ENCODE measurements around the gene SLC52A1.

Gene SLC52A1

GRCh38 chr17:4998027-4998731 is 37.0 kb downstream of the SLC52A1 start:
- H3K27ac ChIP-seq = peak overlapping the region; percentile 68
- TF ChIP-seq, protein P1, sequence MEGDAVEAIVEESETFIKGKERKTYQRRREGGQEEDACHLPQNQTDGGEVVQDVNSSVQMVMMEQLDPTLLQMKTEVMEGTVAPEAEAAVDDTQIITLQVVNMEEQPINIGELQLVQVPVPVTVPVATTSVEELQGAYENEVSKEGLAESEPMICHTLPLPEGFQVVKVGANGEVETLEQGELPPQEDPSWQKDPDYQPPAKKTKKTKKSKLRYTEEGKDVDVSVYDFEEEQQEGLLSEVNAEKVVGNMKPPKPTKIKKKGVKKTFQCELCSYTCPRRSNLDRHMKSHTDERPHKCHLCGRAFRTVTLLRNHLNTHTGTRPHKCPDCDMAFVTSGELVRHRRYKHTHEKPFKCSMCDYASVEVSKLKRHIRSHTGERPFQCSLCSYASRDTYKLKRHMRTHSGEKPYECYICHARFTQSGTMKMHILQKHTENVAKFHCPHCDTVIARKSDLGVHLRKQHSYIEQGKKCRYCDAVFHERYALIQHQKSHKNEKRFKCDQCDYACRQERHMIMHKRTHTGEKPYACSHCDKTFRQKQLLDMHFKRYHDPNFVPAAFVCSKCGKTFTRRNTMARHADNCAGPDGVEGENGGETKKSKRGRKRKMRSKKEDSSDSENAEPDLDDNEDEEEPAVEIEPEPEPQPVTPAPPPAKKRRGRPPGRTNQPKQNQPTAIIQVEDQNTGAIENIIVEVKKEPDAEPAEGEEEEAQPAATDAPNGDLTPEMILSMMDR (conservative IDR thresholded peaks at IDR 0.05) = no peak

DNA sequence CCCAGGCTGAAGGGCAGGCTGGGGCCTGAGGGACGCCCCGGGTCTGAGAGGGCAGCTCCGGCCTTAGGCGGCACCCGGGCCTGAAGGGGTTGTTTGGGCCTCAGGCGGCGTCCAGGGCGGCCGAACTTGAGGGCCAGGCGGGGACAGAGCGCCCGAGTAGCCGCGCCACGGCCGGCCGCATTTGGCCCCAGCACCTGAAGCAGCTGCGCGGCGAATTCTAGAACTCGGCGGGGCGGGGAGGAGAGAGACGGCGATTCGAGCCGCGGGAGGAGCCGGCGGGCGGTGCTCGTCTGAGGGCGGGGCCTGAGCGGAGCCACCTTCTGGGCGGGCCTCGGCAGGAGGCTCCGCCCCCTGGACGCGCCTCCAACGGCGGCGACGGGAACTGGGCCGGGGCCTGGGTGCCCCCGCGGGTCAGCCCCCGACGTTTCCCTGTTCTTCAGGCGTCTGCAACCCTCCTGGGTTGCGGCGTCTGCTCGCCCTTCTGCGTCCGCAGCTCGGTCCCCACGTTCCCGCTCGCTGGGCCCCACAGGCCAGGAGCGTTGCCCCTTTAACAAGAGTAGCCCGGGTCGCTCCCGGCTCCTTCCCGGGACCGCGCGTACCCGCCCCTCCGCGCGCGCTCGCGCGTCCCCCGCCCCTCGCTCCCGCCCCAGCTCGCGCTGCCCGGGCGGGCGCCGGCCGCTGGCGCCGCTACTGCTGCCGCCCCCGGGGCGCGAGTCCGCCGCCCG is 37.8 kb downstream of the SLC52A1 start, which contains the start of the genes INCA1 and KIF1C:
TSS of gene INCA1 (minus strand) at position 221 of the 725 bp plus-strand sequence. CDS start 3,085 bp downstream, outside the sequence.
TSS of gene KIF1C (plus strand) at position 649 of the 725 bp plus-strand sequence. CDS start 2,297 bp downstream, outside the sequence.
- TF ChIP-seq, protein P1 (conservative IDR thresholded peaks at IDR 0.05) = no peak
- peak within 1 kb of the TSS; percentile 68 for H3K27ac ChIP-seq

DNA sequence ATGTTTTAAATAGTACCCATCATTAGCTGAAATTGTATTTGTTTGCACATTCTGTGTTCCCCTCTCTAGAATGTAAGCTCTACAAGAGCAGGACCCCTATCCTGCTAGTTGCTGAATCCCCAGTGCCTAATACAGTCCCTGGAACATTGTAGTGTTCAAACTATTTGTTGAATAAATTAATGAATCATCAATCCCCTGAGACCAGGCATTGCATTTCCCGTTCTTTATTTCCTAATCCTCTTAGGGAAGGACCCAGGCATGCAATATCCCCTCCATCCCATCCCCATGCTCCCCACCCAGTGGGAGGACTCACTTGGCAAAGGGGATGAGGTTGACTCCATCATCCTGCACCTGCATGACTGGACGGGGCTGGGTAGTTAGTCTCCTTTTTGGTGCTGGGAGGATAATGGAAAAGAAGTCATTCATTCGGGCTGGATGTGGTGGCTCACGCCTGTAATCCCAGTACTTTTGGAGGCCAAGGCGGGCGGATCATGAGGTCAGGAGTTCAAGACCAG is 41.1 kb downstream of the SLC52A1 start:
- TF ChIP-seq, protein P1 (conservative IDR thresholded peaks at IDR 0.05) = no peak
- H3K27ac ChIP-seq = no peak overlapping the region

- H3K27ac ChIP-seq = peak overlapping the region; percentile 91
- TF ChIP-seq, protein P1 (conservative IDR thresholded peaks at IDR 0.05) = no peak
Observed at GRCh38 chr17:4987767-4988567, 47.3 kb downstream of the SLC52A1 start.

DNA sequence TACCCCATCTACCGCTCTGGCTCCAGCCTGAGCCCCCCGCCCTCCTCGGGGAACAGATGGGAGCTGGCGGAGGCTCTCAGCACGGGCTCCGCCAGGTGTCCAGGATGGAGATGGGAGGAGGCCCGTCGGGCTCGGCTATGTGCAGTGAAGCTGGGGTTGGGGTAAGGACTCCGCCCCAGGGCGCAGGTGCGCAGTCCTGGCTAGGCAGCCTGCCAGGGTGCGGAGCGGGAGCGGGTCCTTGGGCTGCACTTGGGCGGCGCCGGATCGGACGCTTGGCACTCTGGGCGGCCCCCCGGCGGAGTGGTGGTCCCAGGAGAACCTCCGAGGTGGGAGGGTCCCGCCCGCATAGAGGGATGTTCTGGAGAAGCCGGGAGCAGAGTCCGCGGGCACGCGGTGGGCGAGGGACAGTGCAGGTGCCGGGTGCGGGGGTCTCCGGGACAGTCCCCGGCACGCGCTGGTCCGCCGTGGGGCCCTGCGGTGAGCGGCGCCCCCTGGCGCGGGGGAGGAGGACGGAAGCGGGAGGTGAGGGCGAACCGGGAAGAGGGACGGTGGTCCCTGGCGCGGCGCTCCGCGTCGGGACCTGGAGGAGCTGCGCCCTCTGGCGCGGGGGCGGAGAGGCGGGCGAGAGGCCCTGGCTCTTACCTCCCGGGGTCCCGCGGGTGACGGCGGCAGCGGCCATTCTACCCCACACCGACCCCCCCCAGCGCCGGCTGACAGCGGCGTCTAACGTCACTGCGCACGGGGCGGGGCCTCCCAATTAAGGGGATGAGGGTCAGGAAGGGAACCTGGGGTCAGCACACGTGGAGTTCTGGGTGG is 48.1 kb downstream of the SLC52A1 start, which contains the start of gene CAMTA2:
TSS of gene CAMTA2 (minus strand) at position 725 of the 816 bp plus-strand sequence. CDS start 1,453 bp downstream, outside the sequence.
- H3K27ac ChIP-seq = peak within 1 kb of the TSS; percentile 91
- TF ChIP-seq, protein P1 (conservative IDR thresholded peaks at IDR 0.05) = peak; percentile 73

DNA sequence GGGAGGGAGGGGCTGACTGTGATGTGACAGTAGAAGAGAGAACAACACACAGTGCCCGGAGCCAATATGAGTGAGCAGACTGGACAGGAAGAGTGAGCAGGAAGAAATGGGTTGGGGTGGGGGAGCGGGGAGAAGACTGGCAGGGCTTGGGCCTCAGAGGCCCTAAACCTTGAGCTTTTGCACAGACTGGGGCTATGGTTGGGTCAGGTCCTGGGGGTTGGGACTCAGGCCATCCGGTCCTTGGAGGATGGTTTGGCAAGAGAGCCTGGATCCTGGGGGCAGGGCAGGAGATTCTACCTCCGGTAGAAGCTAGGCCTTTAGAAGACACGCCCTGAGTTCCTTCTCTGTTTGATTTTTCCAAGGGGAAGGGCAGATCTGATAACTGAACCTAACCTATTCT is 48.8 kb downstream of the SLC52A1 start:
- TF ChIP-seq, protein P1 (conservative IDR thresholded peaks at IDR 0.05) = no peak
- peak overlapping the region; percentile 91 for H3K27ac ChIP-seq
